HEK293 (cell line): ENCODE results near the gene MVB12B.
"Not testable (repeated sequence)": the region's sequence is repeated elsewhere in the genome, so short reads cannot be mapped to it uniquely, and the experiment has no call there.

Source experiments
- CTCF ChIA-PET: fragments of 350-600 bp; formaldehyde crosslinking; extraction: SDS; loops from one replicate; lab custom pipeline; 2021; ENCODE audit warnings: antibody characterized with exemption; lab: Yijun Ruan, JAX
- POLR2A ChIA-PET: fragments of 300-600 bp; formaldehyde crosslinking; extraction: SDS; loops from one replicate; lab custom pipeline; 2020; ENCODE audit warnings: antibody characterized with exemption, inconsistent platforms; lab: Yijun Ruan, JAX
- H3K27ac ChIP-seq: fragments of 200-500 bp; sonication (Bioruptor generic); 2 replicates; pipeline ENCODE4 v1.5.1; 2014; ENCODE audit warnings: low read depth, low read length, control low read depth, inconsistent platforms; ENCODE audit errors: extremely low read depth
- H3K36me3 ChIP-seq, 2 experiments: fragments of 200-500 bp in 1 of 2; sonication (Bioruptor generic) in 1 of 2; 1 replicate in 1 of 2; 2 replicates in 1 of 2; pipeline ENCODE4 v1.5.1; 2014 to 2017; ENCODE audit warnings: inconsistent platforms in 2 of 2, low read length in 2 of 2; ENCODE audit not compliant: control insufficient read depth in 2 of 2, insufficient read depth in 1 of 2
- H3K4me1 ChIP-seq: fragments of 200-500 bp; sonication (Bioruptor generic); 2 replicates; pipeline ENCODE4 v1.5.1; 2014; ENCODE audit warnings: mild to moderate bottlenecking, low read length, inconsistent platforms; ENCODE audit not compliant: control insufficient read depth, insufficient read depth
- H3K4me3 ChIP-seq: 2 replicates; pipeline ENCODE4 v1.5.1; 2011; ENCODE audit warnings: low read depth, mild to moderate bottlenecking, control low read depth, low read length, moderate library complexity
- H3K9me3 ChIP-seq: fragments of 200-500 bp; sonication (Bioruptor generic); 2 replicates; pipeline ENCODE4 v1.5.1; 2014; ENCODE audit warnings: low read depth, low read length, inconsistent platforms; ENCODE audit not compliant: control insufficient read depth, insufficient read depth
- FEZF1 ChIP-seq: fragments of 450-650 bp; formaldehyde crosslinking; IDR thresholded peaks from 2 replicates; pipeline ENCODE4 v1.5.1; 2016; ENCODE audit warnings: missing biosample characterization, missing genetic modification characterization
- GLIS1 ChIP-seq: fragments of 450-650 bp; formaldehyde crosslinking; IDR thresholded peaks from 2 replicates; pipeline ENCODE4 v1.5.1; 2016; ENCODE audit warnings: missing biosample characterization, missing genetic modification characterization
- OVOL3 ChIP-seq: fragments of 450-650 bp; formaldehyde crosslinking; IDR thresholded peaks from 2 replicates; pipeline ENCODE4 v1.5.1; 2016; ENCODE audit warnings: missing biosample characterization, missing genetic modification characterization
- REST ChIP-seq: fragments of 450-650 bp; formaldehyde crosslinking; IDR thresholded peaks from 2 replicates; pipeline ENCODE4 v1.5.1; 2016; ENCODE audit warnings: missing biosample characterization, missing genetic modification characterization
- SP3 ChIP-seq: fragments of 450-650 bp; formaldehyde crosslinking; IDR thresholded peaks from 2 replicates; pipeline ENCODE4 v1.5.1; 2016; ENCODE audit warnings: missing biosample characterization, missing genetic modification characterization
- ZBTB26 ChIP-seq: fragments of 450-650 bp; formaldehyde crosslinking; optimal IDR thresholded peaks from 2 replicates; pipeline ENCODE3; 2016; ENCODE audit warnings: missing biosample characterization, mild to moderate bottlenecking, missing genetic modification characterization
- ZNF223 ChIP-seq: fragments of 450-650 bp; formaldehyde crosslinking; IDR thresholded peaks from 2 replicates; pipeline ENCODE4 v1.5.1; 2016; ENCODE audit warnings: missing biosample characterization, missing genetic modification characterization
- ZNF514 ChIP-seq: fragments of 450-650 bp; formaldehyde crosslinking; IDR thresholded peaks from 2 replicates; pipeline ENCODE4 v1.5.1; 2016; ENCODE audit warnings: missing biosample characterization, missing genetic modification characterization

Gene MVB12B

GRCh38 chr9:126554292-126554691 lies 227.7 kb downstream of the MVB12B start:
- H3K27ac ChIP-seq: no peak overlapping the region
- no peaks in the 10 kb centered on the region for H3K36me3 ChIP-seq
- CTCF ChIA-PET: interaction anchor here (0.5 to 6.6 kb wide), 12 partner anchors 13 to 569 kb away, joined by 3 to 184 read pairs (median 4); no protein-coding TSS in a partner anchor
- POLR2A ChIA-PET: no interaction called here
- TF ChIP-seq GLIS1 (no peak), REST (tag by site-specific recombination) (no peak), ZBTB26 (tag by site-specific recombination) (no peak), ZNF223 (no peak), OVOL3 (tag by site-specific recombination) (no peak), ZNF514 (tag by site-specific recombination) (no peak), SP3 (no peak), FEZF1 (tag by site-specific recombination) (no peak)
- H3K4me1 ChIP-seq: no peaks in the 10 kb centered on the region
- no peak overlapping the region for H3K4me3 ChIP-seq
- no peaks in the 10 kb centered on the region for H3K9me3 ChIP-seq

GRCh38 chr9:126555421-126555820 lies 228.8 kb downstream of the MVB12B start:
- not testable (repeated sequence) for H3K9me3 ChIP-seq, H3K4me3 ChIP-seq, H3K4me1 ChIP-seq, H3K27ac ChIP-seq, H3K36me3 ChIP-seq
- CTCF ChIA-PET: interaction anchor here (0.6 to 6.6 kb wide), 20 partner anchors 8 to 860 kb away, joined by 3 to 184 read pairs (median 4); no protein-coding TSS in a partner anchor
- POLR2A ChIA-PET: interaction anchor here (0.6 to 0.7 kb wide), 2 partner anchors 11 to 77 kb away, joined by 4 read pairs; no protein-coding TSS in a partner anchor
